Smooth muscle cell of the brain vasculature (primary cell): ENCODE measurements around the gene KLK5.

Experiments
- DNase-seq: peaks from one replicate; pipeline ENCODE4 v3.0.0-alpha.2; 2012; ENCODE audit warnings: low read depth, low spot score

KLK5 gene

DNA sequence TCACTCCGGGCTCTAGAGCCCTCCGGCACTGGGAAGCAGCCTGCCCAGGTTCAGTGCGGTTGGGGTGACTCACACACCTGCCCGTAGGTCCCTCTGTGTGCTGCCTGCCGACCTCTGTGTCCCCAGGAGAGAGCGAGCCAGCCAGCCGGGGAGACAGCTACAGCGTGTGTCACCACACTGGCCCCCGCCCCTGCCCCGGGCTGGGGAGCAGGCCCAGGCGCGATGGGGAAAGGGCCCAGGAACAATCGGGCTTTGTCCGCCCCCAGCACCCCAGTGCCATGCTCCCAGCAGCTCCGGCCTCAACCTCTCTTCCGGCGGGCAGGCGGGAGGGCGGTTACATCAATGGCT, 16.5 kb upstream of the KLK5 start, which contains the start of gene KLK6:
KLK6 (minus strand) TSS at position 179 of the 348 bp plus-strand sequence. CDS start 1,487 bp downstream, outside the sequence.
- no peak for DNase-seq

DNA sequence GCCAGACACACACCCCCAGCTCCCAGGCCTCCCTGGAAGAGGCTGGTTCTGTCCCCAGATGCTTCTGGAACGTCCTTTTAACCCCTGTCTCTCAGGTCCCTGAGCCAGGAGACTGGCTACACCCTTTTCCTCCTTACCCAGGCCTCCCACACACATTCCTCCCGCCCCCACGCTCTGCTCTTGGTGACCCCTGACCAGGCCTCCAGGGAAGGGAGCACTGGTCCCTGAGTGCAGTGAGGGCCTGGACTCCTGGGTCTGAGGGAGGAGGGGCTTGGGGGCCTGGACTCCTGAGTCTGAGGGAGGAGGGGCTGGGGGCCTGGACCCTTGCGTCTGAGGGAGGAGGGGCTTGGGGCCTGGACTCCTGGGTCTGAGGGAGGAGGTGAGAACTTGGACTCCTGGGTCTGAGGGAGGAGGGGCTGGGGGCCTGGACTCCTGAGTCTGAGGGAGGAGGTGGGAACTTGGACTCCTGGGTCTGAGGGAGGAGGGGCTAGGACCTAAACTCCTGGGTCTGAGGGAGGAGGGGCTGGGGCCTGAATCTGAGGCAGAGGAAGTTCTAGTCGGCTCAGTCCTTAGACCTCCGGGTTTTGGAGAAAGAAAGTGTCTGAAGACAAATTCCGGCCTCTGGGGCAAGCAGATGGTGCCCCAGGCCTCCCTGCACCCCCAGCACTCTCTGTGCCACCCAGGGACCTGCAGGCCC, 16.0 kb upstream of the KLK5 start:
- no peak for DNase-seq

DNA sequence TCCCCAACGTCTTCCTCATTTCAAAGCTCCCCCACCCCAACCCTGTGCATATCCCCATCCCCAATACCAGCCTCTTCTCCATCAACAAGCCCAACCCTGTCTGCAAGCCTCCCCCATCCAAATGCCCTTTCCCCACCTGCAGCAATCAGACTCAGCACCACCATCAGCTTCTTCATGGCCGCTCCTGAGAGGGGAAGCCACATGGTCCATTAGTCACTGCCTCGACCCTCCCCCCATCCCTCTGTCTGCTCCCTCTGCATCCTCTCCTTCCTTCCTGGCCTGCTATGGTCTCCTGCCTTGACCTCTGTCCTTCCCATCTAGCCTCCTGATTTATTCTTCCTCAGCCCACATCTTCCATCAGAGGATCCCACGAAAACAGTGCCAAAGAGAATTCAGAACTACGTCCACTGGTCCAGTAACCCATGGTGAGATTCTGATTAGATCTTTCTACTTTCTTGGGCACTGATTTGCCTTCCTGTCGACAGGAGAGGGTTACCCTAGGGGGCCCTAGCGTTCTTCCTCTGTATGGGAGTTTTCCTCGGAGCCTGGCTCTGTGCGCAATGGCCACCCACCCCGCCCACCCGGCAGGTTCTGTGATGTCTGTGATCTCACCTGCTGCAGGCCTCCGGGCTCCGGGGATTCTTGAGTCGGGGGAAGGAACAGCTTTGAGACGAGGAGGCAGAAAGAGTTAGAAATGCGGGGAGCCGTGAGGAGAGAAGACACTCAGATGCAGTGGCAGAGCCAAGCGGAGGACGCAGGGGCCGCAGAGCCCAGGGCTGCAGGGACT, 15.3 kb upstream of the KLK5 start:
- no peak for DNase-seq

DNA sequence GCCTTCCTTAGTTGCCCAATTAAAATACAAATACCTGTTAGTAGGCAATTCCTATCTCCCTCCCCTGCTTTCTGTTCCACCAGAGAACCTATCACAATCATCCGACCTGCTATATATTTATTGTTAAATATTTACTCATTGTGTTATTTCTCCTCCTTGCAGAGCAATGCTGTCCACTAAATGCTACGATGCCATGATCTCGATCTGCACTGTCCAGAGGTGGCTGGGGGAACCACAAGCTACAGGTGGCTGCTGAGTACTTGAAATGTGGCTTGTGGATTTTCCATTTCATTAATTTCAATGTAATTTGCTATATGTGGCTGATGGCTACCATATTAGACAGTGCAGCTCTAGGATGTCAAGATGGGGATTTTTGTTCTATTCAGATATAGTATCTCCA, 11.4 kb upstream of the KLK5 start:
- DNase-seq, result no peak

DNA sequence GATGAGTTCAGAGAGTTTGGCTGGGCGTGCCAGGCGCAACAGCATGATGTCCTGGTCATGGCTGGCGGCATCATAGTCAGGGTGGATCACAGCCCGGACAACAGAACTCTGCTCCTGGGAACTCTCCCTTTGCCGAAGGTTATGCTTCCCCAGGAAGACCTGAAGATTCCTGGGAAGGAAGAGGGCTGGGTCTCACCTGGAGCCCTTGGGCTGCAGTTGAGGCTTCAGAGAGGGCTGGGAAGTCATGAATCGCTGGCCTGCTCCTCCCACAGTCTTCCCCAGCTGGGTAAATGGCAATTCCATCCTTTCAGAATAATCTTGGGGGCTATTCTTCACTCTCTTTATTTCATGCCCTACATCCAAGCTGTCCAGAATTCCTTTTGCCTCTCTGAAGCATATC, 10.5 kb upstream of the KLK5 start:
- DNase-seq, result no peak

DNA sequence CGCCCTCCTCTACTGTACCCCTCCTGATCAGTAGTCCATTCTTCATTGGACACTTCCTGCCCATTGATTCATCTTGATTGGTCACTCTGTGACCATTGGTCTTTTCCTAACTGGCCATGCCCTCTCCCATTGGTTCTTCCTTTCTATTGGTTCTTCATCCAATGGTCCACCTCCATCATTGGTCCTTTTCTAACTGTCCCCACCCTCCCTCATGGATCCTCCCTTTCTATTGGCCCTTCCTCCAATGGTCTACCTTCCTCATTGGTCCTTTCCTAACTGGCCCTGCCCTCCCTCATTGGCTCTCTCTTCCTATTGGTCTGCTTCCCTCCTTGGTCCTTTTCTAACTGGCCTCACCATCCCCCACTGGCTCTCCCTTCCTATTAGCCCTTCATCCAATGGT, 9.4 kb upstream of the KLK5 start:
- no peak for DNase-seq

DNA sequence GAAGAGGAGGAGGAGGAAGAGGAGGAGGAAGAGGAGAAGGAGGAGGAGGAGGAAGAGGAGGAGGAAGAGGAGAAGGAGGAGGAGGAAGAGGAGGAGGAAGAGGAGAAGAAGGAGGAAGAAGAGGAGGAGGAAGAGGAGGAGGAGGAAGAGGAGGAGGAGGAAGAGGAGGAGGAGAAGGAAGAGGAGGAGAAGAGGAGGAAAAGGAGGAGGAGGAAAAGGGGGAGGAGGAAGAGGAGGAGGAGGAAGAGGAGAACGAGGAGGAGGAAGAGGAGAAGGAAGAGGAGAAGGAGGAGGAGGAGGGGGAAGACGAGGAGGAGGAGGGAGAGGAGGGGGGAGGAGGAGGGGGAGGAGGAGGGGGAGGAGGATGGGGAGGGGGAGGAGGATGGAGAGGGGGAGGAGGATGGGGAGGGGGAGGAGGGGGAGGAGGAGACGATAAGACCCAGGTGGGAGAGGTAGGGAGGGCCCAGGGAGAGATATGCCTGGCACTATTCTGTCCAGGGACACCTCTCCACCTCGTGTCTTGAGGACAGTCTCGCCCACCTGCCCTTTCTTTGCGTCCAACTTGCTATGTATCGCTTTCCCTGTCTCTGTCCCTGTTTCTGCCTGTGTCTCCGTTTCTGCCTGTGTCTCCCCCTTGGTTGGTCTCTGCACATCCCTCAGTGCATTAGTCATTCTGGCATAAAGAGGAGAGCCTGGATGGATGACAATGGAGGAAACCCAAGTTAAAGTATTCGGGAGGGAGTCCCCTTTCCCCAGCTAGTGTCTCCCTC, 7.1 kb upstream of the KLK5 start:
- DNase-seq, result no peak

DNA sequence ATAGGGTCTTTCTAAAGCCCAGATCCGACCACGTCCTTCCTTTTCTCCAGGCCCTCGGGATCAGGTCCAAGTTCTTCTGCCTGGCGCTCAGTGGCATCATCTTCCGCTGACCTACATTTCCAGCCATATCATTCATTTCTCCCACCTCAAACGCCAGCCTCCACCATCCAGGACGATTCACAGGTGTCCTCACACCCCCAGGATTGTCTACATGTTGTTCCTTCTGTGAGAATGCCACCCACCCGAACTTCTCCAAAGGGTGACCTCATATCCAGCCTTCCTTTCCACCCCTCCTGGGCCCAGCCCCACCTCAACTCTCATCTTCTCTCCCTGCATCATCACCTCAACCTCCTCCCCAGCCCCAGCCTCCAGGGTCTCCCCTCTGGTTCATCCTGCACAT, 4.7 kb upstream of the KLK5 start:
- no peak for DNase-seq

DNA sequence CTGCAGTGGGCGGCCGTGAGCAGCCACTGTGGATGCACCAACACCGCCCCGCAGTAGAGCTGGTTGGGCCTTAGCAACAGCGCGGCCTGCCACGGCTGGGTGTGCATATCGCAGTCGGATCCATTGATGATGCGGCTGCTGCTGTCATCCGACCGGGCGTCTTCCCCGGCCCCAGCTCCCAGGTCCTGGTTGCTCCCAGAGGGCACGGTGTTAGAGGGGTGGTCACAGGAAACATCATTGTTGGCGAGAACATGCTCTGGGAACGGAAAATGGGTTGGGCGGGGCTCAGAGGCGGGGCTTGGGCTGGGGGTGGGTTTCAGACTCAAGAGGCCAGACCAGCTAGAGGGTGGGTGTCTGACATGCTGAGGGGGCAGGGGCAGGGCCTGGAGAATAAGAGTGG, 3.0 kb downstream of the KLK5 start:
- no peak for DNase-seq

DNA sequence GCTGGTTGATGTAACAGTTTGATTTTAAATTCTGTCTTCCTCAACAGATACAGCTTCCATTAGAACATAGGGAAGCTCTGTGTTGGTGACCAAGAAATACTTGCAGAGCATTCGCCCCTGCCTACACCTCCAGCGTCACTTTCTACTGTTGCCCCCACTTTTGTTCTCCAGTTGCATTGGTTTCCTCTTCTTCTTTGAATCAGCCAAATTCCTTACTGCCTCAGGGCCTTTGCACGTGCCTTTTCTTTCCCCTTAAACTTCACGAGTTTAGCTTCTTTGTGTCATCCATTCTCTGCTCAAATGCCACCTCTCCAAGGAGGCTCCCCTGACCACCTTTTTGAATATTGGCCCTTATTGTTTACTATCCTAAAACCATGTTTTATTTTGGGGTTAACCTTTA, 5.7 kb downstream of the KLK5 start:
- DNase-seq, result no peak

DNA sequence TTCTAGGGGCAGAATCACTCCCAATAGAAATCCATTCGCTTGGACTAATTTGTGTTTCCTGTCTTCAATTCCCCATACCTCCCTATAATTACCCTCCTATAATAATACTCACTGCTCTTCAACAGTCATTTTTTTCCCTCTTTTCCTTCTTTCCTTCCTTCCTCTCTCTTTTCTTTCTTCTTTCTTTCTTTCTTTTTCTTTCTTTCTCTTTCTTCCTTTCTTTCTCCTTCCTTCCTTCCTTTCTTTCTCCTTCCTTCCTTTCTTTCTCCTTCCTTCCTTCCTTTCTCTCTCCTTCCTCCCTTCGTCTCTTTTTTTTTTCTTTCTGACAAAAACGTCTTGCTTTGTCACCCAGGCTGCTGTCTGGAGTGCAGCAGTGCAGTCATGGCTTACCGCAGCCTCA, 8.0 kb downstream of the KLK5 start:
- no peak for DNase-seq

DNA sequence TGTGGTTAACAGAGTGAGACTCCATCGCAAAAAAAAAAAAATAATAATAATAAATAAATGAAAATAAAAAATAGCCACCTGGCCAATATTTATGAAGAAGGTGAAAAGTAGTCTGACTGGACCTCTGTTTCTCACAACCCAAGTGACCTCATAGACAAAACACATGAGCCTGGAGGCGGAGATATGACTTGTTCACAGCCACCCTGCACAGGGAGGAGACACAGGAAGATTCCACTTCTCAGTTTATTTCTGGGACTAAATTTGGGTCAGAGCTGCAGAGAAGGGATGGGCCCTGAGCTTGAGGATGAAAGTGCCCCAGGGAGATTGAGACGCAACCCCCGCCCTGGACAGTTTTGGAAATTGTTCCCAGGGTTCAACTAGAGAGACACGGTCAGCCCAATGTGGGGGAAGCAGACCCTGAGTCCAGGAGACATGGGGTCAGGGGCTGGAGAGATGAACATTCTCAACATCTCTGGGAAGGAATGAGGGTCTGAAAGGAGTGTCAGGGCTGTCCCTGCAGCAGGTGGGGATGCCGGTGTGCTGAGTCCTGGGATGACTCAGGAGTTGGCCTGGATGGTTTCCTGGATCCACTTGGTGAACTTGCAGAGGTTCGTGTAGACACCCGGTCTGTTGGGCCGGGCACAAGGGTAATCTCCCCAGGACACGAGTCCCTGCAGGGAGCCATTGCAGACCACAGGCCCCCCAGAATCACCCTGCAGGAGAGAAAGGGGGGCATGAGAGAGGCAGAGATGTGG, 9.6 kb downstream of the KLK5 start:
- no peak for DNase-seq

DNA sequence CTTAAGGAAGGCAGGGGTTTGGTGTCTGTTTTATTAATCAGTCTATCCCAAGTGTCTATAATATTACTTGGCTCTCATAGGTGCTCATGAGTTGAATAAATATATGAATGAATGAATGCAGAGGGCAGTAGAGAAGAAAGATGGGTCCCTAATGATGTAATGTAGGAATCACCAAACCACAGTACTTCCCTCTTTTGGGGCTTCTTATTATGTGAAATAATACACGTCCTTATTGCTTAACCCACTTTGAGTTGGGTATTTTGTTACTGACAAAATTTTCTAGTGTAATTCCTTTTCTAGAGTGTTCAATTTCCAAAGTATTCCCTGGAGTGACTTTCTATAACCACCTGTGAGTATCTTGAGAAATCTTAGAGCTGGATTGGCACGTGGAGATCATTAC, 13.2 kb downstream of the KLK5 start:
- DNase-seq, result no peak

DNA sequence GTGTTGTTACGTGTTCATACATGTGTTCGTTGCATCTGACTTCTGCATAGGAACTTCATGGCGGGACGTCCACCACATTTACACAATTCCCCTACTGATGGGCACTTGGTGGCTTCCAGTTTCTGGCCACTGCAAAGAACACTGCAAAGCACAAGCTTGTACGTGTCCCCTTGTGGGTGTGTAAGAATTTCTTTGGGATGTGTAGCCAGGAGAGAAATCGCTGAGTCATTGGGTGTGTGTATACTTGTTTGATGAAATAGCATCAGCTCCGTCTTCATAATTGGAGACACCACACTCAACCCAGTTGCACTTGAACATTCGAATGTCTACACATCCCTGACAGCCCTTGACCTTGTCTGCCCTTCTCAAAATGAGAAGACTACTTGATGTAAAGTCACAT, 19.2 kb downstream of the KLK5 start:
- DNase-seq, result no peak

DNA sequence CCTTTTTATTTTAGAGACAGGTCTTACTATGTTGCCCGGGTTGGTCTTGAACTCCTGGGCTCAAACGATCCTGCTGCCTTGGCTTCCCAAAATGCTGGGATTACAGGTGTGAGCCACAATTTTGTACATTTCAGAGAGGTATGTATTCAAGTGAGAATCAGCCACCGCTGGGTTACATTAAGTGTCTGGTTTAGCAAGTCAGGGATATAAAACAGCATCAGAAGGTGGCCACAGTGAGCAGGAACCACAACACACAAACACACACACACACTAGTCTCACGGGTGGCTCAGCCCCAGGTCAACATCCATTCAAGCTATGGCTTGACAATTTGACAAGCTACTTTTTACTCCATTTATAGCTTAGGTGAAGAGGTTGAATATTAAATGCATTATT, 20.2 kb downstream of the KLK5 start:
- DNase-seq, result no peak

DNA sequence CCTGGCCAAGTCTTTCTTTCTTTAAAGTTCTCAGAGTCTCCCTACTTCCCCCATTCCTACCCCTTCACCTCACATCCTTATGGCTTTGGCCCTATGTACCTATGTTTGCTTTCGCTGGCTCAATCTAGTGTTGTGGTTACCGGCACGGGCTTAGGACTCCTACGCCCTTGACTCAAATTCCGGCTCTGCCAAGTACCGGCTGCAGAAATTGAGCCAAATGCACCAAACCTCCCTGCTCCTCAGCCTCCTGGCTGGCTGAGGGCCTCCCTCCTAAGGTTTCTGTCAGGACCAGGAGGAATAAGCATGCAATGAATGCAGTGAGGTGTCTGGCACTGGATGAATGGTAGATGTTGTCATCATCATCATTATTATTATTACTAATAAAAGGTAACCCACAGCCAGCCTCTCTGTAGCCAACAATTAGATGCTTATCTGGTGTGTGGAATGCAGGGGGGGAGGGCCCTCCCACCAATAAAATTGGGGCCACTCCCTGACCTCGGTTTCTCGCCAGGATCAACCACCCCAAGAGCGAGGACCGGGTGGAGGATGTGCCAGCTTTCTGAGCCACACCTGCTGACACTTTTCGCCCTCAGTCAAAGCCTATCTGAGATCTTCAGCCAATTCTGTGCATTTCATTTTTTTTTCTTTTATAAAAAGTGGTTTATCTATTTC, 20.7 kb downstream of the KLK5 start:
- no peak for DNase-seq

DNA sequence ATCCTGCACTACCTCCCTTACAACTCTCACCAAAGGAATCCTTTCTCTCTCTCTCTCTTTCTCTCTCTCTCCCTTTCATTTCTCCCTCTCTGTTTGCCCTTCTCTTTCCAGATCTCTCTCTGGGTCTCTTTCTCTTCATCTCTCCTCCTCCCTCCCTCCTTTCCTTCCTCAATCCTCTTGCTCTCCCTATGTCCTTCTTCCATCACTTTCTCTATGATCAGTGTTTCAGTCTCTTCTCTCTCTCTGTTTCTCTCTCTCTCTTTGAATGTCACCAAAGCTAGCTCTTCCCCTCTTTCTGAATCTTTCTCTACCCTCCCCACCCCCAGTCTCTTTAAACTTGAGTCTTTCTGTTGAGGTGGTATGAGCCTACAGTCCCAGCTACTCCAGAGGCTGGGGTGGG, 21.8 kb downstream of the KLK5 start:
- no peak for DNase-seq

DNA sequence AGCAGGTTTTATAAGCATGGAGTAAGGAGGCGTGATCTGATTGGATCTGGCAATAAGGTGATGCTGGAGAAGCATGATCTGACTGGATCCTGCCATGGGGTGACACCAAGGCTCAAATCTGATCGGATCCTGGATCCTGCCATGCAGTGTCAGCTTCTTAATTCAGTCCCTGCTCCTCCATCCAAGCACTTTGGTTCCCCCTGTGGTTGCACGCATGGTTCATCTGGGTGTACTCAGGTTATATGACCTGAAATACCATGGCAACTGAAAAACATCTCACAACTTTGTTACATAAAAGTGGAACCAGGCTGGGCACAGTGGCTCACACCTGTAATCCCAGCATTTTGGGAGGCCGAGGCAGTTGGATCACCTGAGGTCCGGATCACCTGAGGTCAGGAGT, 24.0 kb downstream of the KLK5 start:
- DNase-seq, result no peak

DNA sequence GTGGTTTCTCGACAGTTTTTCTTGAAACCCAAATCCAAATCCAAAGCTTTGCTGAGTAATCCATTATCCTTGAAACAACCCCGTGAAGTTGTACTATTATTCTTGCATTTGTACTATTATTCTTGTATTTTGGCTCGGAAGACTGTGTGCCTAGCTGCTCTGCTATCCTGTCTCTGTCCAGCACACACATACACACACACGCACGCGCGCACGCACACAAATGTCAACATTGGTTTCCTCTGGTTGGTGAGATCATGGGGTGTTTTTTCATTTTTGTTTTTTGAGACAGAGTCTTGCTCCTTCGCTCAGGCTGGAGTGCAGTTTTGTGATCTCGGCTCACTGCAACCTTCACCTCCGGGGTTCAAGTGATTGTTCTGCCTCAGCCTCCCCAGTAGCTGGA, 26.7 kb downstream of the KLK5 start:
- DNase-seq, result no peak

DNA sequence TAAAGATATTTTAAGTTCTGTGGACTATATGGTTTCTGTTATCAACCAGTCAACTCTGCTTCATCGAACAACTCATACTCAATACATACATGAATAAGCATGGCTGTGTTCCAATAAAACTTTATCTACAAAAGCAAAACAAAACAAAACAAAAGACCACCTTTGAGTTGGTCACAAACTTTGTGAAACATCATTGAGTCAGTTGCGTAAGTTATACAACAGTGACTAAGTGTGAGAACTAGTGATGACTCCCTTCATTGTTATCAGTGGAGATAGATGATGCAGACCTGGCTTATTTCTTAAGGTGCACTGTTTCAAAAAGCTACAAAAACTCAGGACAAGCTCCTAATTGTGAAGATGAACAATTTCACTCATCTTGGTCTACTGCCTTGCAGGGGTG, 27.1 kb downstream of the KLK5 start:
- no peak for DNase-seq

DNA sequence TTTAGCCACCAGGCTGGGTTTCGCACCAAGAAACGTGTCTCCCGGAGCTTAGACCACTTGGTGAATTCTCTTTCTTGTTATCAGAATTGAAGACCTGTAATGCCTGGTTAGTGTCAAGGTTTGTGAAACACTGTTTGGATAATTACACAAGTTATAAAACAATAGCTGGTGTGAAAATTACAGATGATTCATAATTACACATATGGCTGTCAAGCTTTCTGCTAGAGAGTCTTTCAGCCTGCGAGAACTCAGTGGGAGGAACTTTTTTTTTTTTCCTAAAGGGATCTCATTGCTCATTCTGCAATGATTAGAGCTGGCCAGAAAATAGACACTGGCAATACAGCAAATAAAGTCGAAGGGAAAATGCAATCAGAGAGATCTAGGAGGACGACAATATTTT, 28.3 kb downstream of the KLK5 start:
- no peak for DNase-seq
